DMS153 treated with DMSO at 0.1 percent for 48 hours (cell line): Measurements from ENCODE around the gene EGFLAM.
"Not testable (repeated sequence)": the region's sequence is repeated elsewhere in the genome, so short reads cannot be mapped to it uniquely, and the experiment has no call there.

ENCODE experiments used
- DNase-seq: peaks from one replicate; lab custom pipeline; 2025; ENCODE audit not compliant: unreplicated experiment; lab: John Stamatoyannopoulos, UW

Gene EGFLAM

GRCh38 chr5:38323645-38324295, 65.4 kb downstream of the EGFLAM start:
- no peak for DNase-seq

- DNase-seq: no peak
These were observed 70.9 kb downstream of the EGFLAM start for GRCh38 chr5:38329132-38329715.

- DNase-seq: no peak
These were observed 71.8 kb downstream of the EGFLAM start for GRCh38 chr5:38330207-38330606.

GRCh38 chr5:38331831-38332230, 73.5 kb downstream of the EGFLAM start:
- DNase-seq: no peak

GRCh38 chr5:38333181-38333580, 74.8 kb downstream of the EGFLAM start:
- DNase-seq: not testable (repeated sequence)

- no peak for DNase-seq
These were observed 80.1 kb downstream of the EGFLAM start for GRCh38 chr5:38338455-38338854.

GRCh38 chr5:38339446-38339845, 81.1 kb downstream of the EGFLAM start:
- no peak for DNase-seq

- DNase-seq: no peak
These were observed 82.7 kb downstream of the EGFLAM start for GRCh38 chr5:38341056-38341455.

- DNase-seq: no peak
These were observed 83.3 kb downstream of the EGFLAM start for GRCh38 chr5:38341641-38342040.

- DNase-seq: no peak
These were observed 83.9 kb downstream of the EGFLAM start for GRCh38 chr5:38342261-38342660.

GRCh38 chr5:38344891-38345290, 86.5 kb downstream of the EGFLAM start:
- DNase-seq: no peak

GRCh38 chr5:38346593-38346992, 88.2 kb downstream of the EGFLAM start:
- no peak for DNase-seq

GRCh38 chr5:38347040-38347763, 88.8 kb downstream of the EGFLAM start:
- DNase-seq: no peak

GRCh38 chr5:38347896-38348295, 89.5 kb downstream of the EGFLAM start:
- no peak for DNase-seq

- no peak for DNase-seq
These were observed 102.1 kb downstream of the EGFLAM start for GRCh38 chr5:38360323-38361061.

GRCh38 chr5:38362713-38363112, 104.4 kb downstream of the EGFLAM start:
- no peak for DNase-seq

GRCh38 chr5:38364825-38365224, 106.5 kb downstream of the EGFLAM start:
- no peak for DNase-seq

GRCh38 chr5:38367410-38367809, 109.1 kb downstream of the EGFLAM start:
- no peak for DNase-seq

GRCh38 chr5:38367966-38368365, 109.6 kb downstream of the EGFLAM start:
- no peak for DNase-seq

GRCh38 chr5:38369692-38370091, 111.3 kb downstream of the EGFLAM start:
- DNase-seq: no peak

GRCh38 chr5:38370358-38371100, 112.2 kb downstream of the EGFLAM start:
- DNase-seq: no peak
